DOHH2 (cell line): ENCODE data around the gene MEP1A.

ENCODE experiments used
- H3F3A ChIP-seq: fragments of 200-600 bp; sonication (generic), shearing (Covaris generic); 2 replicates; pipeline ENCODE4 v1.6.0; 2016; ENCODE audit warnings: antibody characterized with exemption, mild to moderate bottlenecking; ENCODE audit not compliant: control insufficient read depth, insufficient read depth
- H3K27ac ChIP-seq: fragments of 200-600 bp; sonication (generic); 2 replicates; pipeline ENCODE4 v1.5.1; 2014; ENCODE audit warnings: low read depth, mild to moderate bottlenecking, low read length, moderate library complexity
- H3K27me3 ChIP-seq: fragments of 200-600 bp; sonication (generic); 2 replicates; pipeline ENCODE4 v1.6.1; 2014; ENCODE audit warnings: mild to moderate bottlenecking, low read length, mixed read lengths; ENCODE audit not compliant: control insufficient read depth
- H3K36me3 ChIP-seq: fragments of 200-600 bp; sonication (generic); 2 replicates; pipeline ENCODE4 v1.6.1; 2014; ENCODE audit warnings: mild to moderate bottlenecking, low read length, moderate library complexity, mixed read lengths; ENCODE audit not compliant: control insufficient read depth
- H3K4me1 ChIP-seq: fragments of 200-600 bp; sonication (generic); 2 replicates; pipeline ENCODE4 v1.6.1; 2014; ENCODE audit warnings: mild to moderate bottlenecking, low read length, mixed read lengths; ENCODE audit not compliant: control insufficient read depth
- H3K4me2 ChIP-seq: fragments of 200-600 bp; sonication (generic); 2 replicates; pipeline ENCODE4 v1.6.0; 2014; ENCODE audit warnings: mild to moderate bottlenecking, low read length, moderate library complexity
- H3K4me3 ChIP-seq: fragments of 200-600 bp; sonication (generic); 2 replicates; pipeline ENCODE4 v1.5.1; 2014; ENCODE audit warnings: mild to moderate bottlenecking, low read length, mixed read lengths
- H3K79me2 ChIP-seq: fragments of 200-600 bp; sonication (generic); 2 replicates; pipeline ENCODE4 v1.6.1; 2014; ENCODE audit warnings: mild to moderate bottlenecking, low read length, mixed read lengths; ENCODE audit not compliant: control insufficient read depth
- H3K9me2 ChIP-seq: fragments of 200-600 bp; sonication (generic); replicated peaks from 2 replicates; pipeline ENCODE4 v1.6.1; 2014; ENCODE audit warnings: mild to moderate bottlenecking, low read length, mixed read lengths; ENCODE audit not compliant: control insufficient read depth
- H3K9me3 ChIP-seq: fragments of 200-600 bp; sonication (generic); 2 replicates; pipeline ENCODE4 v1.6.1; 2014; ENCODE audit warnings: antibody characterized with exemption, low read length, mixed read lengths; ENCODE audit not compliant: control insufficient read depth, insufficient read depth
- H4K20me1 ChIP-seq: fragments of 200-600 bp; sonication (generic); 2 replicates; pipeline ENCODE4 v1.6.0; 2014; ENCODE audit warnings: low read depth, mild to moderate bottlenecking, antibody characterized with exemption, low read length, moderate library complexity; ENCODE audit not compliant: control insufficient read depth, insufficient read depth
- EZH2phosphoT487 ChIP-seq: fragments of 200-600 bp; sonication (generic); IDR thresholded peaks from 2 replicates; pipeline ENCODE4 v1.6.1; 2017; ENCODE audit warnings: borderline replicate concordance, mild to moderate bottlenecking, antibody characterized with exemption, low read length, moderate library complexity, mixed read lengths
- TF ChIP-seq, protein P1 (sequence below): fragments of 200-600 bp; sonication (generic); IDR thresholded peaks from one replicate; pipeline ENCODE4 v1.5.1; 2014; ENCODE audit warnings: antibody characterized with exemption, mild to moderate bottlenecking, low read depth, low read length; ENCODE audit not compliant: poor library complexity, severe bottlenecking

Gene MEP1A

DNA sequence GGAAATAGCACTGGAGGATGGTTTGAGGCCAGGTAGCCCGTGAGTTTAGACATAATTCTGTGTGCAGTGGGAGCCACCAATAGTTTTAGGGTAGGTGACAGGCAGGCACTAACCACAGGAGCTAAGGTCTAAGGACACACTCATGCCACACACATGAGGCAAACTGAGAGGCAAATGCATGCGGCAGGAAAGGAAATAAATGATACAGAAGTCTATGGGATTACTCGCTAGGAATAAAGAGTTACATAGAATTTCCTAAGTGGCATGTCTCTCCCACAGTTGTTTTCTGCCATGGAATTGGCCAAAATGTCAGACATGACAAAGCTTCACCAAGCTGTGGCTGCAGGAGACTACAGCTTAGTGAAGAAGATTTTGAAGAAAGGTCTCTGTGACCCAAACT lies 41.5 kb upstream of the MEP1A start:
- H3K9me2 ChIP-seq = no peaks in the 10 kb centered on the region
- no peaks in the 10 kb centered on the region for H3K79me2 ChIP-seq
- H3K27me3 ChIP-seq = peaks cover 2% of the 10 kb centered on the region; the same call in 1 of the 2 replicates
- TF ChIP-seq, protein P1, sequence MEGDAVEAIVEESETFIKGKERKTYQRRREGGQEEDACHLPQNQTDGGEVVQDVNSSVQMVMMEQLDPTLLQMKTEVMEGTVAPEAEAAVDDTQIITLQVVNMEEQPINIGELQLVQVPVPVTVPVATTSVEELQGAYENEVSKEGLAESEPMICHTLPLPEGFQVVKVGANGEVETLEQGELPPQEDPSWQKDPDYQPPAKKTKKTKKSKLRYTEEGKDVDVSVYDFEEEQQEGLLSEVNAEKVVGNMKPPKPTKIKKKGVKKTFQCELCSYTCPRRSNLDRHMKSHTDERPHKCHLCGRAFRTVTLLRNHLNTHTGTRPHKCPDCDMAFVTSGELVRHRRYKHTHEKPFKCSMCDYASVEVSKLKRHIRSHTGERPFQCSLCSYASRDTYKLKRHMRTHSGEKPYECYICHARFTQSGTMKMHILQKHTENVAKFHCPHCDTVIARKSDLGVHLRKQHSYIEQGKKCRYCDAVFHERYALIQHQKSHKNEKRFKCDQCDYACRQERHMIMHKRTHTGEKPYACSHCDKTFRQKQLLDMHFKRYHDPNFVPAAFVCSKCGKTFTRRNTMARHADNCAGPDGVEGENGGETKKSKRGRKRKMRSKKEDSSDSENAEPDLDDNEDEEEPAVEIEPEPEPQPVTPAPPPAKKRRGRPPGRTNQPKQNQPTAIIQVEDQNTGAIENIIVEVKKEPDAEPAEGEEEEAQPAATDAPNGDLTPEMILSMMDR = no peak
- no peak for TF ChIP-seq EZH2phosphoT487
- H3F3A ChIP-seq = no peaks in the 10 kb centered on the region
- no peak overlapping the region for H3K27ac ChIP-seq
- H3K9me3 ChIP-seq = no peaks in the 10 kb centered on the region
- H4K20me1 ChIP-seq = no peaks in the 10 kb centered on the region
- no peak overlapping the region for H3K4me3 ChIP-seq
- H3K4me2 ChIP-seq = no peak overlapping the region
- no peaks in the 10 kb centered on the region for H3K36me3 ChIP-seq
- peaks cover 3% of the 10 kb centered on the region; the same call in 1 of the 2 replicates for H3K4me1 ChIP-seq

DNA sequence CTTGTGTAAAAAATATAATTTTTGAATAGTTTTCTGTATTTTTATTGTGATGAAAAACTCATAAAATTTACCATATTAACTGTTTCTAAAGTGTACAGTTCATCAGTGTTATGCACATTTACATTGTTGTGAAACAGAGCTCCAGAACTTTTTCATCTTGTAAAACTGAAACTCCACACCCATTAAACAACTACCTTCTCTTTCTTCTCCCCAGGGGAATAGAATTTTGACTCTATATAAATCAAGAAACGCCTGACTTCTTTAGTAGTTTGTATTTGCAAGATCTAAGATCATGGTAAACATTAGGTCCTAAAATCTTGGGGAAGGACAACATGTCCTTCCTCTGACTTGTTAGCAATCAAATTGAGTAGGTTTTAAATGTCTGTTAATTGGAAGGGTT lies 37.3 kb upstream of the MEP1A start:
- no peaks in the 10 kb centered on the region for H3K9me3 ChIP-seq
- H3K36me3 ChIP-seq = no peaks in the 10 kb centered on the region
- H3K4me2 ChIP-seq = no peak overlapping the region
- no peaks in the 10 kb centered on the region for H3K9me2 ChIP-seq
- no peak overlapping the region for H3K4me3 ChIP-seq
- no peaks in the 10 kb centered on the region for H3K79me2 ChIP-seq
- H3K4me1 ChIP-seq = peaks cover 3% of the 10 kb centered on the region; the same call in 1 of the 2 replicates
- H3K27me3 ChIP-seq = peaks cover 5% of the 10 kb centered on the region
- no peaks in the 10 kb centered on the region for H4K20me1 ChIP-seq
- TF ChIP-seq EZH2phosphoT487 = no peak
- TF ChIP-seq, protein P1 = no peak
- no peaks in the 10 kb centered on the region for H3F3A ChIP-seq
- no peak overlapping the region for H3K27ac ChIP-seq

DNA sequence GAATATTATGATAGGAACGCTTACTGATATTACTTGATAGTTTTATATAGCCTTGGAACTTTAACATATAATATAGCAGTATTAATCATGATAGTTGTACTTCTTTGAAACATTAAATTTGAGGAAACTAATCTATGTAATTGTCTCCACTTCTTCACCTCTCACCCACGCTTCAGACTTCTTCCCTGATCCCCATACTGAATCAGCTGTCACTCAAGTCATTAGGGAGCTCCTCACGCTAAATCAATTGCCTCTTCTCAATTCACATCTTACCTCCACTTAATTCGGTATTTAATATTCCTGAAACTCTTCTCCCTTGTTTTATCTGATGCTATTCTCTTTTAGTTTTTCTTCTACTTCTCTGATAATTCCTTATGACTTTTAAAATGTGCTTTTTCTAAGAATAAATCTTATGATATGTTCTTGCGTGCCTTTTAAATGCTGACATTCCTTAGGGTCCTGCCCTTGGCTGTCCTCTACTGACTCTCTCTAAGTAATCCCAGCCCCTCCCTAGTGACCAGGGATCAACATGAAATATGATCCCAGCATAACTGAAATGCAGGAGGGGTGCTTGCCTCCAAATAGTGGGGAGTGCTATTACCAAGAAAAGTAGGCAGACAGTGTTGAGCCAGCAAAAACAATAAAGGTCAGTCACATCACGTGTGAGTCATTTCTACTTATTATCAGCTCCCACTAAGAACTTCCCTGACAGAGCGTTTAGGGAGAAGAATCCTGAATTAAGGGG lies 36.5 kb upstream of the MEP1A start:
- peaks cover 5% of the 10 kb centered on the region for H3K27me3 ChIP-seq
- no peak overlapping the region for H3K27ac ChIP-seq
- TF ChIP-seq, protein P1 = no peak
- no peak for TF ChIP-seq EZH2phosphoT487
- H3K9me3 ChIP-seq = no peaks in the 10 kb centered on the region
- H3K79me2 ChIP-seq = no peaks in the 10 kb centered on the region
- H3K4me3 ChIP-seq = no peak overlapping the region
- H3F3A ChIP-seq = no peaks in the 10 kb centered on the region
- peaks cover 3% of the 10 kb centered on the region; the same call in 1 of the 2 replicates for H3K4me1 ChIP-seq
- H4K20me1 ChIP-seq = no peaks in the 10 kb centered on the region
- no peaks in the 10 kb centered on the region for H3K9me2 ChIP-seq
- H3K4me2 ChIP-seq = no peak overlapping the region
- no peaks in the 10 kb centered on the region for H3K36me3 ChIP-seq
